Ishikawa (cell line): Measurements from ENCODE around the gene FMO5.

Source experiments
- CREB1 ChIP-seq: IDR thresholded peaks from 2 replicates; pipeline ENCODE4 v1.6.1; 2012; ENCODE audit warnings: low read depth
- EGR1 ChIP-seq: IDR thresholded peaks from 2 replicates; pipeline ENCODE4 v1.6.1; 2012
- EP300 ChIP-seq: IDR thresholded peaks from 2 replicates; pipeline ENCODE4 v1.6.1; 2012; ENCODE audit warnings: borderline replicate concordance
- MAX ChIP-seq: IDR thresholded peaks from 2 replicates; pipeline ENCODE4 v1.6.1; 2012
- NFIC ChIP-seq: IDR thresholded peaks from 2 replicates; pipeline ENCODE4 v1.6.1; 2012
- RAD21 ChIP-seq: IDR thresholded peaks from 2 replicates; pipeline ENCODE4 v1.6.1; 2012; ENCODE audit warnings: low read depth
- REST ChIP-seq: IDR thresholded peaks from 2 replicates; pipeline ENCODE4 v1.6.1; 2012; ENCODE audit warnings: low read depth, mild to moderate bottlenecking
- TAF1 ChIP-seq: IDR thresholded peaks from 2 replicates; pipeline ENCODE4 v1.6.1; 2012; ENCODE audit warnings: low read depth, mild to moderate bottlenecking
- TF ChIP-seq, protein P1 (sequence below): IDR thresholded peaks from 2 replicates; pipeline ENCODE4 v1.6.1; 2012

DNA sequence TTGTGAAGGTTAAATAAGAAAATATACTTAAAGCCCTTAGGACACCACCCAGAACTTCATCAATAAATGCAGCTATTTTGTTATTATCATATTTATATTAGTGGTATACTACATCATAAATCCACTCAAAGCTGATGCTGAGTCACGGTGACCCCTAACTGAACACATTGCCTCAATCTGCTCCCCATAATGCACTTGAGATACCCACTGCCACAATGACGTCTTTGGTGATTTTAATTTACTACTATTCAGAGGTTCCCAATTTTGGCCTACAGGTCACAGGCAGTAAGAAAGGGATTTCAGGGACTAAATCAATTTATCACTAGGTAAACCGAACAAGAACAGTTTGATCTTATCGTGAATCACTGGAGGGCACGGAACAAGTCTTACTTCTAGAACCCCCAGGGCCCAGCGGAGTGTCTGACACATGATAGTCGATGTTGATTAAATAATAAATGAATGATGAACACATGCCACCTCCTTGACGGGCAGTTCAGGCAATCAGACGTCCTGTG lies 16.9 kb upstream of the FMO5 start:
- no peak for TF ChIP-seq EP300
- no peak for TF ChIP-seq MAX
- TF ChIP-seq, protein P1, sequence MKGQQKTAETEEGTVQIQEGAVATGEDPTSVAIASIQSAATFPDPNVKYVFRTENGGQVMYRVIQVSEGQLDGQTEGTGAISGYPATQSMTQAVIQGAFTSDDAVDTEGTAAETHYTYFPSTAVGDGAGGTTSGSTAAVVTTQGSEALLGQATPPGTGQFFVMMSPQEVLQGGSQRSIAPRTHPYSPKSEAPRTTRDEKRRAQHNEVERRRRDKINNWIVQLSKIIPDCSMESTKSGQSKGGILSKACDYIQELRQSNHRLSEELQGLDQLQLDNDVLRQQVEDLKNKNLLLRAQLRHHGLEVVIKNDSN, result no peak
- no peak for TF ChIP-seq REST
- TF ChIP-seq EGR1, result no peak
- TF ChIP-seq CREB1, result no peak
- TF ChIP-seq NFIC, result no peak
- no peak for TF ChIP-seq TAF1
- no peak for TF ChIP-seq RAD21
